HUES64 (cell line): Measurements from ENCODE around the gene CDK5RAP2.
"Not testable (repeated sequence)": the region's sequence is repeated elsewhere in the genome, so short reads cannot be mapped to it uniquely, and the experiment has no call there.

Source experiments
- H3K27ac ChIP-seq: 2 replicates; pipeline ENCODE4 v1.7.0; 2013; ENCODE audit warnings: low read depth, low read length, inconsistent platforms
- H3K27me3 ChIP-seq: 2 replicates; pipeline ENCODE4 v1.6.1; 2013; ENCODE audit warnings: mild to moderate bottlenecking, low read length; ENCODE audit not compliant: insufficient read depth
- H3K36me3 ChIP-seq: 2 replicates; pipeline ENCODE4 v1.6.1; 2013; ENCODE audit warnings: mild to moderate bottlenecking, low read length; ENCODE audit not compliant: insufficient read depth
- H3K4me1 ChIP-seq: 2 replicates; pipeline ENCODE4 v1.6.1; 2013; ENCODE audit warnings: mild to moderate bottlenecking, low read length, moderate library complexity; ENCODE audit not compliant: insufficient read depth
- H3K4me3 ChIP-seq: 2 replicates; pipeline ENCODE4 v1.5.1; 2013; ENCODE audit warnings: mild to moderate bottlenecking, low read length, moderate library complexity
- H3K9ac ChIP-seq: 2 replicates; pipeline ENCODE4 v1.6.1; 2013; ENCODE audit warnings: mild to moderate bottlenecking, low read depth, low read length
- H3K9me3 ChIP-seq: 2 replicates; pipeline ENCODE4 v1.6.1; 2013; ENCODE audit warnings: low read depth, low read length; ENCODE audit not compliant: insufficient read depth
- WGBS: fragments of 150-250, 120-280 bp; methylation state at CpG from one replicate; pipeline ENCODE4 v1.1.7; 2013; ENCODE audit warnings: missing lambda C conversion rate; 5-methylcytosine and 5-hydroxymethylcytosine counted together

CDK5RAP2 gene

DNA sequence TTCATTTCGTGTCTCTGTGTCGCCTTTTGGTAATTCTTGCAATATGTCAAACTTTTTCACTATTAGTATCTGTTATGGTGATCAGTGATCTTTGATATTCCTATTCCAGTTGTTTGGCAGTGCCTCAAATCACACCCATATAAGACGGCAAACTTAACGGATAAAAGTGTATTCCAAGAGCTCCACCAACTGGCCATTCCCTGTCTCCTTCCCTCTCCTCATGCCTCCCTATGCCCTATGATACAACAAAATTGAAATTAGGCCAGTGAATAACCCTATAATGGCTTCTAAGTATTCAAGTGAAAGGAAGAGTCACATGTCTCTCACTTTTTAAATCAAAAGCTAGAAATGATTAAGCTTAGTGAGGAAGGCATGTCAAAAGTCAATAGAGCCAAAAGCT, 74.8 kb downstream of the CDK5RAP2 start:
- no peaks in the 10 kb centered on the region for H3K4me1 ChIP-seq
- no peak overlapping the region for H3K4me3 ChIP-seq
- no peak overlapping the region for H3K9ac ChIP-seq
- H3K9me3 ChIP-seq: peaks cover 7% of the 10 kb centered on the region; the same call in 1 of the 2 replicates
- 88% methylated on average over 4 of the region's 4 CpGs for WGBS
- no peak overlapping the region for H3K27ac ChIP-seq
- peaks cover 46% of the 10 kb centered on the region for H3K36me3 ChIP-seq
- no peaks in the 10 kb centered on the region for H3K27me3 ChIP-seq

DNA sequence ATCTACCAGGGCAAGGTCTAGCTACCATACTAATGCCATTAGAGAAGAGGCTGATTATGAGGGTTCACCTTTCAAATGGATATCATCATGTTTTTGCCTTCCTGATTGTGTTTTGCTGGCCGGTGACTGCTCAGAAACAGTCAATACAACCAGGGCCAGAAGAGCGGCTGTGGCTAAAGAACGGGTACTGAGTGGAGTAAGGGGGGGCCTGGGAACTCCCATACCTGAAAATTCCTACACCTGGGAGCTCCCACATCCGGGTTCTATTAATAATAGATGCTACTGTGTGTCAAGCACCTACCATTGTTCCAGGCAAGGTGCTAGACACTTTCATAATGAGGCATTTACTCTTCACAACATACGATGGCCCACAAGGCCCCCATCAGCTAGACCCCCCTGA, 79.2 kb downstream of the CDK5RAP2 start:
- Histone ChIP-seq H3K36me3 (peaks cover 34% of the 10 kb centered on the region), H3K4me3 (no peak overlapping the region), H3K9me3 (peaks cover 10% of the 10 kb centered on the region; the same call in 1 of the 2 replicates), H3K27me3 (no peaks in the 10 kb centered on the region), H3K4me1 (no peaks in the 10 kb centered on the region), H3K9ac (no peak overlapping the region), H3K27ac (no peak overlapping the region)
- 97% methylated on average over 5 of the region's 5 CpGs for WGBS

DNA sequence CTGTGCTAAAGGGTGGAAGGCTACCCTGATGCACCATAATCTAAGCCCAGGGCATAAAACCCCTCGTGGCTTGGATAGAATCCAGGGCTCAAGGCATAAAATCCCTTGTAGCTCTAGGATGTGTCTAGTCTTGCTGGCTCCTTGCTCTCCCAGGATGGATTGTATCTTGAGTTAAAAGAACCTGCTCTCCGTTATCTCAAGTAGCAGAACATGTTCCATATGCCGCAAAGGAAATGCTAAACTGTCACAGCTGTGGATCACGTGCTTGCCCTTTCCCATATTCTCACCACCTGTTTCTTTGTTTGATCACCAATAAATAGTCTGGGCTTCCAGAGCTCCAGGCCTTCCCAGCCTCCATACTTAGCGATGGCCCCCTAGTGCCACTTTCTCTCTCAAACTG, 82.1 kb downstream of the CDK5RAP2 start:
- H3K36me3 ChIP-seq: peaks cover 39% of the 10 kb centered on the region
- not testable (repeated sequence) for H3K27me3 ChIP-seq, H3K4me3 ChIP-seq, H3K9ac ChIP-seq, H3K9me3 ChIP-seq, H3K4me1 ChIP-seq, H3K27ac ChIP-seq
- 95% methylated on average over 5 of the region's 5 CpGs for WGBS

DNA sequence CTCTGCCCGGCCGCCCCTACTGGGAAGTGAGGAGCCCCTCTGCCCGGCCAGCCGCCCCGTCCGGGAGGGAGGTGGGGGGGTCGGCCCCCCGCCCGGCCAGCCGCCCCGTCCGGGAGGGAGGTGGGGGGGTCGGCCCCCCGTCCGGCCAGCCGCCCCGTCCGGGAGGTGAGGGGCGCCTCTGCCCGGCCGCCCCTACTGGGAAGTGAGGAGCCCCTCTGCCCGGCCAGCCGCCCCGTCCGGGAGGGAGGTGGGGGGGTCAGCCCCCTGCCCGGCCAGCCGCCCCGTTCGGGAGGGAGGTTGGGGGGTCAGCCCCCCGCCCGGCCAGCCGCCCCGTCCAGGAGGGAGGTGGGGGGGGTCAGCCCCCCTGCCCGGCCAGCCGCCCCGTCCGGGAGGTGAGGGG, 83.5 kb downstream of the CDK5RAP2 start:
- not testable (repeated sequence) for H3K9me3 ChIP-seq

DNA sequence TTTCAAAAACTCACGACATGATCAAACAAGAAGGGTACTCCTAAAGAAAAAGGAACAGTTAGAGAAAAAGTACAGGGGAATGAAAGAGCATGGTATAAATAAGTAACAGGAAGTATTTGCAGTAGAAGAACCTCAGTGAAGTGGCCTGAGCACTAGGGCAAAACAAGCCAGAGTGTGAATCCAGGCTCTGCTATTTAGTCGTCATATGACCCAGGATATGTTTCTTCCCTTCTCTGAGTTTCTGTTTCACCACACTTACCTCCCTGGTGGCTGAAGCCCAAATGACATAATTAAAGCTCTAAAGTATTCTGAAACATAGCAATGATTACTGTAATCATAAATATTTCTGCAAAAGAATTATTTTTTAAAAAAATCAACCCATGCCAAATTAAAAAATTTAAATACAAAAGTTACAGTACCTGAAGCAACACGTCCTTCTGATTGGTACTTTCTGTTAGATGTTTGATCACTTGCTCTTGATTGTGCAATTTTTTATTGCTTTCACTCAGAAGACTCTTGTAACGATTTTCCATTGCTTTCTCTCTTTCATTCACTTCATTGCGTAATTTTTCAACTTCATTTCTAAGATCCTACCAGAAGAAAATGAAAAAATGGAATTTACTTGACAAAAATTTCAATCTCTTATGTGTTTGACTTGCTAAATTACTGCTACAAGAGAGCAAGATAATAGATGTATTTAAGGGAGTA, 88.9 kb downstream of the CDK5RAP2 start:
- 86% methylated on average over 5 of the region's 5 CpGs for WGBS
- Histone ChIP-seq H3K4me1 (peaks cover 11% of the 10 kb centered on the region), H3K4me3 (no peak overlapping the region), H3K27me3 (no peaks in the 10 kb centered on the region), H3K27ac (0 out of 2 replicates have a peak overlapping the region, but pooled peaks have one; percentile 1), H3K9ac (no peak overlapping the region), H3K36me3 (peaks cover 48% of the 10 kb centered on the region), H3K9me3 (no peaks in the 10 kb centered on the region)

More for the DNA sequence above, 83.5 kb downstream of the CDK5RAP2 start:
- H3K36me3 ChIP-seq: peaks cover 27% of the 10 kb centered on the region
- not testable (repeated sequence) for H3K27ac ChIP-seq, H3K9ac ChIP-seq, H3K4me1 ChIP-seq, H3K27me3 ChIP-seq, H3K4me3 ChIP-seq
- WGBS: 100% methylated on average over 3 of the region's 37 CpGs

DNA sequence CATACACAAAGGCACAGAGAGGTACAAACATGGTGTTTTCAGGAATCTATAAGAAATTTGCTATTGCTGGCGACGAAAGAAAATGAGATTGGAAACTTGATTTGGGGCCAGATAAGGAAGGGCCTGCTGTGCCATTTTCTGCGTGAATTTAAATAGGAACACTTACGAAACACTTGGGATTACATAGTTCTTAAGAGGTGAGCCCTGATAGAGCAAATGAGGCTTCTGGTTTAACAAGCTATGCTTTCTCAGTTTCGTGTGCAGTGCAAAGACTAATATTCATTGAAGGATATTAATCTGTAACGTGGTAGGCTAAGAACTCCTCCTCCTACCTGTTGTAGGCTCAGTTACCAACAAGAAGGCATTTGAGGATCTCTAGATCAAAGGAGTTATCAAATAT, 93.1 kb downstream of the CDK5RAP2 start:
- H3K36me3 ChIP-seq: peaks cover 60% of the 10 kb centered on the region
- H3K9ac ChIP-seq: no peak overlapping the region
- H3K4me3 ChIP-seq: no peak overlapping the region
- peaks cover 15% of the 10 kb centered on the region for H3K4me1 ChIP-seq
- no peak overlapping the region for H3K27ac ChIP-seq
- WGBS: 96% methylated on average over 6 of the region's 6 CpGs
- no peaks in the 10 kb centered on the region for H3K9me3 ChIP-seq
- H3K27me3 ChIP-seq: no peaks in the 10 kb centered on the region

DNA sequence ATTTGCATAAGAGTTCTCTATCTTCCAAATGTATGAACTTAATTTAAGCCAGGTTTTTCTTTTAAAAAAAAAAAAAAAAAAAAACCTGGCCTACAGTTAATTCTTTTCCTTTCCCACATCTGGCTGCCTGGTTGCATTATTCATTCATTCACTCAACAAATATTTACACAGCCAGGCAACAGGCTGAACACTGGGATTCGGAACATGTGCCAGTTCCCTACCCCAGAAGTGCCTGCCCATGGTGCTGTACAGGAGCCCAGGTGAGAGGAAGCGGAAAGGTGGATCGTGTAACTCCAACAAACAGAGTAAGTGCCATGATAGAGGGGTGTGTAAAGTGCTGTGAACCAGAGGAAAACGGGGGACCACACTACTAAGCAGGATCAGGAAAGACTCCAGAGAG, 93.6 kb downstream of the CDK5RAP2 start:
- no peaks in the 10 kb centered on the region for H3K9me3 ChIP-seq
- H3K36me3 ChIP-seq: peaks cover 62% of the 10 kb centered on the region
- 95% methylated on average over 4 of the region's 4 CpGs for WGBS
- H3K27ac ChIP-seq: no peak overlapping the region
- no peak overlapping the region for H3K4me3 ChIP-seq
- no peaks in the 10 kb centered on the region for H3K27me3 ChIP-seq
- H3K4me1 ChIP-seq: peaks cover 15% of the 10 kb centered on the region
- no peak overlapping the region for H3K9ac ChIP-seq

DNA sequence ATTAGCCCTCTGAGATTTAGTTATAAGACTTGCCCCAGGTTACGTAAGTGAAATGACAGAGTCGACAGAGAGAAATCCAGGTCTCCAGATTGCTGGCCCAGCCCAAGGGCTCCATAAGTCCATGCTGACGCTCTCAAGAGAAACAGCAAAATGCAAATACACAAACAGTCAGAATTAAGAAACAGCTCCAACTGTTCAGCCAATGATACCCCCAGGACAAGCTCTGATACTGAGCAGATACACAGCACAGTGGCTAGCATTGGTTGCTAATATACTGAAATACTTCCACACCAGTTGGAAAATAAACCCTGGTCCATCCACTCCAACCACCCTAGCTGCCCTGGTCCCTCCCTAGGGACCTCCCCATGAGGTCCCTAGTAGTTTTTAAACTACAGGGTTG, 94.2 kb downstream of the CDK5RAP2 start:
- H3K36me3 ChIP-seq: peaks cover 62% of the 10 kb centered on the region

DNA sequence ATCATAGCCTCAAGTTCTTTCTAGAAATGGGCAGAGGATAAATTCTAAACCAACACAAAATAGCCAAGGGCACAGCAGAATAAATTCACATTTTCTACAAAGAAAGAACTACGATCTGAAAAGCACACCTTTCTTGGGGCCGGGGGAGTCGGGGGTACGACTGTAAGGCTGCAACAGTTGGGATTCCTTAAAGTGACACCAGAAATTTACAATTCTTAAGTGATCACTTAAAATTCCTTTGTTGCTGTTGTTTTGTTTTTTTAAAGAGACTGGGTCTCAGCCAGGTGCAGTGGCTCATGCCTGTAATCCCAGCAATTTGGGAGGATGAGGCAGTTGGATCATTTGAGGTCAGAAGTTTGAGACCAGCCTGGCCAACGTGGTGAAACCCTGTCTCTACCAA, 95.8 kb downstream of the CDK5RAP2 start:
- H3K27me3 ChIP-seq: no peaks in the 10 kb centered on the region
- no peak overlapping the region for H3K4me3 ChIP-seq
- peak overlapping the region; percentile 16; the same call in 1 of the 2 replicates for H3K27ac ChIP-seq
- no peak overlapping the region; the same call in 1 of the 2 replicates for H3K9ac ChIP-seq
- H3K4me1 ChIP-seq: peaks cover 9% of the 10 kb centered on the region; the same call in 1 of the 2 replicates
- H3K9me3 ChIP-seq: no peaks in the 10 kb centered on the region
- 71% methylated on average over 5 of the region's 5 CpGs for WGBS
- peaks cover 52% of the 10 kb centered on the region for H3K36me3 ChIP-seq

More for the DNA sequence above, 94.2 kb downstream of the CDK5RAP2 start:
- H3K27me3 ChIP-seq: no peaks in the 10 kb centered on the region
- H3K4me1 ChIP-seq: peaks cover 11% of the 10 kb centered on the region
- H3K9ac ChIP-seq: no peak overlapping the region
- H3K4me3 ChIP-seq: no peak overlapping the region
- H3K27ac ChIP-seq: no peak overlapping the region
- WGBS: 92% methylated on average over 3 of the region's 3 CpGs
- H3K9me3 ChIP-seq: no peaks in the 10 kb centered on the region

DNA sequence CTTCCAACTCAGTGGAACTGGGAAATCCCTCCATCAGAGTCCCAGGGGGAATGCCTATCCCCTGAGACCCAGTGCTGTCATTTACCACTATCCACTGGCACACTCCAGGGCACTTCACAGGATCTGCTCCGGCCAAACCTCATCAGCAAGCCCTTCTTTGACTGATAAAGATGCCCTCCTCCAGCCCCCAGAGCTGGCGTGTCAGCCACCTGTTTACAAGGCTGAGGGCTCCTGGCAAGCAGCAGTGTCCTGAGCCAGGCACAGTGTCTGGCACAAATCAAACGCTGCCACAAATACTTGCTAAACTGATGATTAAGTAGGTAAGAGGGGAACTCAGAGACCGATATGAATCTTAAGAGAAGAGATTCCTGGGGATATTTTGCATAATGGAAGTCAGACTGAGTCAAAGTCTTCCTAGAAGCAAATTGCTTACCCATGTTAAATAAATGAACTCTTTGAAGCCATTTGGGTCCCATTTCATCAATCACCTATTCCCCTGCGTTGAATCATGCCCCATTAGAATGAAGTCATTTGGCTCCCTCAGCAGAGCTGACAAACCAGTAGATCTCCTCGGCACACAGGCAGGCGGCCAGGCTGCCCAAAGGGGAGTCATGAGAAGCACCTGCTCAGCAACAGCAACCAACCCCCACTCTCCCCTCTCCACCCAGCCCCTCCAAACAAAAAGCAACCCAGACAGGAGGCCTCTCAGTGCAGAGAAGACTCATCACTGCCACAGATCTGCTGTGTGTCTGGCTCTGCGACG, 97.4 kb downstream of the CDK5RAP2 start:
- H3K27ac ChIP-seq: no peak overlapping the region
- no peak overlapping the region for H3K9ac ChIP-seq
- 92% methylated on average over 9 of the region's 9 CpGs for WGBS
- H3K4me1 ChIP-seq: peaks cover 9% of the 10 kb centered on the region; the same call in 1 of the 2 replicates
- H3K36me3 ChIP-seq: peaks cover 43% of the 10 kb centered on the region
- no peak overlapping the region for H3K4me3 ChIP-seq
- H3K9me3 ChIP-seq: no peaks in the 10 kb centered on the region
- H3K27me3 ChIP-seq: no peaks in the 10 kb centered on the region

DNA sequence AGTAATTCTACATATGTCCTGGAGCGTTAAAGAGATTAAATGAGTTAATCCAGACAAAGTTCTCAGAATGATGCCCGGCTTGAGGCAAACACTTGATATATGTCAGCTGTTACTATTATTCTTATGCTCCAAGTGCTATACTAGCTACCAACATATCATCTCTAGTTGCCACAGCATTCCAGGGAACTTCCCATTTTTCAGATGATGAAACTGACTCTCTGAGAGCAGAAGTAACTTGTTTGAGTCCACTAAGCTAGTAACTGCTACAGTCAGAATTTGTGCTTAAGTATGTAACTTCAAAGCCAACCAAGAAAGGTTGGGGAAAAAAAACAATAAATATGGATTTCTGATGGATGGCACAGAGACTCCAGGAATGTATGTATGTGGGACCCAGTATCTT, 98.1 kb downstream of the CDK5RAP2 start:
- no peak overlapping the region for H3K27ac ChIP-seq
- H3K4me3 ChIP-seq: no peak overlapping the region
- H3K9ac ChIP-seq: no peak overlapping the region
- peaks cover 9% of the 10 kb centered on the region; the same call in 1 of the 2 replicates for H3K4me1 ChIP-seq
- WGBS: 93% methylated on average over 2 of the region's 2 CpGs
- no peaks in the 10 kb centered on the region for H3K9me3 ChIP-seq
- no peaks in the 10 kb centered on the region for H3K27me3 ChIP-seq
- H3K36me3 ChIP-seq: peaks cover 41% of the 10 kb centered on the region
